GM18505 (cell line): ENCODE results near the gene PPP2R3B.

ENCODE experiments used
- ATAC-seq: cut with Tn5 transposase; IDR thresholded peaks from one replicate; pipeline ENCODE4 v1.9.1; 2021; ENCODE audit not compliant: unreplicated experiment
- POLR2A ChIP-seq: IDR thresholded peaks from 4 replicates; pipeline ENCODE4 v1.6.1; 2011; ENCODE audit warnings: borderline replicate concordance; ENCODE audit not compliant: insufficient read depth, insufficient read length; ENCODE audit errors: extremely low read depth

The PPP2R3B gene

GRCh38 chrX:372856-373640, 13.7 kb downstream of the PPP2R3B start:
- TF ChIP-seq POLR2A = no peak
- no peak for ATAC-seq

GRCh38 chrX:371907-372306, 14.8 kb downstream of the PPP2R3B start:
- no peak for ATAC-seq
- TF ChIP-seq POLR2A = no peak

GRCh38 chrX:370963-371745, 15.6 kb downstream of the PPP2R3B start:
- TF ChIP-seq POLR2A = no peak
- ATAC-seq = no peak

GRCh38 chrX:370244-370962, 16.3 kb downstream of the PPP2R3B start:
- no peak for TF ChIP-seq POLR2A

GRCh38 chrX:369563-370101, 17.1 kb downstream of the PPP2R3B start:
- ATAC-seq = no peak
- no peak for TF ChIP-seq POLR2A

More at GRCh38 chrX:370244-370962, 16.3 kb downstream of the PPP2R3B start:
- no peak for ATAC-seq

GRCh38 chrX:368811-369562, 17.7 kb downstream of the PPP2R3B start:
- TF ChIP-seq POLR2A = no peak
- no peak for ATAC-seq

- TF ChIP-seq POLR2A = no peak
- ATAC-seq = no peak
Measured at GRCh38 chrX:367866-368265, 18.8 kb downstream of the PPP2R3B start.

GRCh38 chrX:367349-367748, 19.4 kb downstream of the PPP2R3B start:
- ATAC-seq = no peak
- no peak for TF ChIP-seq POLR2A

GRCh38 chrX:363621-364375, 22.9 kb downstream of the PPP2R3B start:
- no peak for ATAC-seq
- TF ChIP-seq POLR2A = no peak

GRCh38 chrX:362937-363620, 23.6 kb downstream of the PPP2R3B start:
- ATAC-seq = no peak
- TF ChIP-seq POLR2A = no peak

- no peak for ATAC-seq
- no peak for TF ChIP-seq POLR2A
Measured at GRCh38 chrX:362351-362750, 24.4 kb downstream of the PPP2R3B start.

- no peak for ATAC-seq
- no peak for TF ChIP-seq POLR2A
Measured at GRCh38 chrX:361231-362145, 25.2 kb downstream of the PPP2R3B start.
